Measurements from ENCODE around the gene MFAP3L.

GRCh38 chr4:170007113-170007512, 19.1 kb downstream of the MFAP3L start:
- no peak for TF ChIP-seq CTCF (IDR thresholded peaks at IDR 0.05; ENCODE audit: low read depth, low read length)
- no peak for TF ChIP-seq EZH2phosphoT487 (IDR thresholded peaks at IDR 0.05; ENCODE audit: low read depth)
